Measurements from ENCODE around the gene FAM53A. TPM values are rescaled to one million over a fixed set of nuclear protein-coding genes. Genes with fewer than 3 reads are reported as not detected.
A peak's percentile ranks its signal among the peaks of the same experiment; 100 is the strongest.

FAM53A gene
- total and polyA plus RNA-seq, 4 donors, result 0.44 to 2.2 (median 0.97) TPM

GRCh38 chr4:1683261-1683735 is 815 bp downstream of the FAM53A start:
- peak overlapping the region in 1 of 2 donors; percentile 42 for H3K9ac ChIP-seq (ENCODE audit: low read depth in 1 of 2, low read length in 2 of 2)
- H3K27ac ChIP-seq (ENCODE audit: low read depth in 1 of 2, low read length in 2 of 2), result peak overlapping the region; percentile 14 to 61
- H3K9me3 ChIP-seq (ENCODE audit: control insufficient read depth in 4 of 4, low read length in 3 of 4), result no peaks in the 10 kb centered on the region
- H3K4me1 ChIP-seq (ENCODE audit: control insufficient read depth in 4 of 4, insufficient read depth in 4 of 4, low read length in 3 of 4), result peaks cover 2 to 20% (median 10%) of the 10 kb centered on the region in 4 donors
- peak overlapping the region in 2 of 3 donors; percentile 63 to 88 for H3K4me3 ChIP-seq (ENCODE audit: low read depth in 1 of 3, low read length in 3 of 3)
- DNase-seq (ENCODE audit: low spot score), result no peak
- no peak for TF ChIP-seq RXRA (IDR thresholded peaks at IDR 0.05)
- TF ChIP-seq GABPA (IDR thresholded peaks at IDR 0.05 in 1 of 2, conservative IDR thresholded peaks at IDR 0.05 in 1 of 2), result no peak
- no peak for TF ChIP-seq EGR1 (IDR thresholded peaks at IDR 0.05; ENCODE audit: low read depth in 2 of 2)
- no peak for TF ChIP-seq FOXA2 (IDR thresholded peaks at IDR 0.05)
- TF ChIP-seq TAF1 (conservative IDR thresholded peaks at IDR 0.05), result no peak
- TF ChIP-seq, protein P1, sequence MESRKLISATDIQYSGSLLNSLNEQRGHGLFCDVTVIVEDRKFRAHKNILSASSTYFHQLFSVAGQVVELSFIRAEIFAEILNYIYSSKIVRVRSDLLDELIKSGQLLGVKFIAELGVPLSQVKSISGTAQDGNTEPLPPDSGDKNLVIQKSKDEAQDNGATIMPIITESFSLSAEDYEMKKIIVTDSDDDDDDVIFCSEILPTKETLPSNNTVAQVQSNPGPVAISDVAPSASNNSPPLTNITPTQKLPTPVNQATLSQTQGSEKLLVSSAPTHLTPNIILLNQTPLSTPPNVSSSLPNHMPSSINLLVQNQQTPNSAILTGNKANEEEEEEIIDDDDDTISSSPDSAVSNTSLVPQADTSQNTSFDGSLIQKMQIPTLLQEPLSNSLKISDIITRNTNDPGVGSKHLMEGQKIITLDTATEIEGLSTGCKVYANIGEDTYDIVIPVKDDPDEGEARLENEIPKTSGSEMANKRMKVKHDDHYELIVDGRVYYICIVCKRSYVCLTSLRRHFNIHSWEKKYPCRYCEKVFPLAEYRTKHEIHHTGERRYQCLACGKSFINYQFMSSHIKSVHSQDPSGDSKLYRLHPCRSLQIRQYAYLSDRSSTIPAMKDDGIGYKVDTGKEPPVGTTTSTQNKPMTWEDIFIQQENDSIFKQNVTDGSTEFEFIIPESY (IDR thresholded peaks at IDR 0.05), result no peak
- no peak for TF ChIP-seq FOXA1 (IDR thresholded peaks at IDR 0.05)
- TF ChIP-seq SP1 (IDR thresholded peaks at IDR 0.05), result no peak
- H3K36me3 ChIP-seq (ENCODE audit: control insufficient read depth in 4 of 4, insufficient read depth in 3 of 4, low read depth in 1 of 4, low read length in 3 of 4), result no peaks in the 10 kb centered on the region
- H3K27me3 ChIP-seq (ENCODE audit: control insufficient read depth in 4 of 4, insufficient read depth in 4 of 4, low read length in 3 of 4), result no peaks in the 10 kb centered on the region
- 23% methylated on average over 13 of the region's 13 CpGs for WGBS

DNA sequence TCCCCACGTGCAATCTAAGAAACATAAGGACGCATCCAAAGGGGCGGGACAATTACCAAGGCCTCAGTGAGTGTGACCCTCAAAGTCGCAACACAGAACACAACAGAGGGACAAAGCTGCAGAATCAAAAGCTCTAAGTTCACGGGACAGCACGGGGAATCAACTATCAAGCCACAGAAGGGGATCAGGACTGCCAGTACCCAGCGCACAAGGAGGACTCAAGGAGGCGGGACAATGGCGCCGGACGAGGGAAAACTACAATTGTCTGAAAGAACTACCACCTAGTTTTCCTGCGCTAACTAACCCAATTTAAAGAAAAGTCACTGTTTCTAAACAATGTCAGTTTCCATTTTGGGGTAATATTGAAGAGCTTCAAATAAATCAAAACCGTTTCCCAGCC is 1.3 kb downstream of the FAM53A start:
- TF ChIP-seq, protein P2, sequence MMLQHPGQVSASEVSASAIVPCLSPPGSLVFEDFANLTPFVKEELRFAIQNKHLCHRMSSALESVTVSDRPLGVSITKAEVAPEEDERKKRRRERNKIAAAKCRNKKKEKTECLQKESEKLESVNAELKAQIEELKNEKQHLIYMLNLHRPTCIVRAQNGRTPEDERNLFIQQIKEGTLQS (IDR thresholded peaks at IDR 0.05), result no peak
- no peak for TF ChIP-seq HNF4A (conservative IDR thresholded peaks at IDR 0.05)
- TF ChIP-seq FOXA2 (IDR thresholded peaks at IDR 0.05), result no peak
- TF ChIP-seq, protein P1 (IDR thresholded peaks at IDR 0.05), result no peak
- TF ChIP-seq SP1 (IDR thresholded peaks at IDR 0.05), result no peak
- no peak for TF ChIP-seq GABPA (IDR thresholded peaks at IDR 0.05 in 1 of 2, conservative IDR thresholded peaks at IDR 0.05 in 1 of 2)
- TF ChIP-seq, protein P3, sequence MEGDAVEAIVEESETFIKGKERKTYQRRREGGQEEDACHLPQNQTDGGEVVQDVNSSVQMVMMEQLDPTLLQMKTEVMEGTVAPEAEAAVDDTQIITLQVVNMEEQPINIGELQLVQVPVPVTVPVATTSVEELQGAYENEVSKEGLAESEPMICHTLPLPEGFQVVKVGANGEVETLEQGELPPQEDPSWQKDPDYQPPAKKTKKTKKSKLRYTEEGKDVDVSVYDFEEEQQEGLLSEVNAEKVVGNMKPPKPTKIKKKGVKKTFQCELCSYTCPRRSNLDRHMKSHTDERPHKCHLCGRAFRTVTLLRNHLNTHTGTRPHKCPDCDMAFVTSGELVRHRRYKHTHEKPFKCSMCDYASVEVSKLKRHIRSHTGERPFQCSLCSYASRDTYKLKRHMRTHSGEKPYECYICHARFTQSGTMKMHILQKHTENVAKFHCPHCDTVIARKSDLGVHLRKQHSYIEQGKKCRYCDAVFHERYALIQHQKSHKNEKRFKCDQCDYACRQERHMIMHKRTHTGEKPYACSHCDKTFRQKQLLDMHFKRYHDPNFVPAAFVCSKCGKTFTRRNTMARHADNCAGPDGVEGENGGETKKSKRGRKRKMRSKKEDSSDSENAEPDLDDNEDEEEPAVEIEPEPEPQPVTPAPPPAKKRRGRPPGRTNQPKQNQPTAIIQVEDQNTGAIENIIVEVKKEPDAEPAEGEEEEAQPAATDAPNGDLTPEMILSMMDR (IDR thresholded peaks at IDR 0.05; ENCODE audit: low read depth, low read length, missing input control), result no peak
- TF ChIP-seq, protein P4, sequence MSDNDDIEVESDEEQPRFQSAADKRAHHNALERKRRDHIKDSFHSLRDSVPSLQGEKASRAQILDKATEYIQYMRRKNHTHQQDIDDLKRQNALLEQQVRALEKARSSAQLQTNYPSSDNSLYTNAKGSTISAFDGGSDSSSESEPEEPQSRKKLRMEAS (IDR thresholded peaks at IDR 0.05), result no peak
- TF ChIP-seq JUND (IDR thresholded peaks at IDR 0.05), result no peak
- no peak for TF ChIP-seq TAF1 (conservative IDR thresholded peaks at IDR 0.05)
- no peak for TF ChIP-seq HNF4G (IDR thresholded peaks at IDR 0.05)
- TF ChIP-seq REST (IDR thresholded peaks at IDR 0.05), result no peak
- no peak for TF ChIP-seq EGR1 (IDR thresholded peaks at IDR 0.05; ENCODE audit: low read depth in 2 of 2)
- TF ChIP-seq RXRA (IDR thresholded peaks at IDR 0.05), result no peak
- TF ChIP-seq NR2F2 (IDR thresholded peaks at IDR 0.05), result no peak
- no peak for TF ChIP-seq YY1 (IDR thresholded peaks at IDR 0.05)
- no peak for TF ChIP-seq RAD21 (IDR thresholded peaks at IDR 0.05)
- 93% methylated on average over 13 of the region's 13 CpGs for WGBS
- no peak for DNase-seq (ENCODE audit: low spot score)
- no peaks in the 10 kb centered on the region for H3K27me3 ChIP-seq (ENCODE audit: control insufficient read depth in 4 of 4, insufficient read depth in 4 of 4, low read length in 3 of 4)
- H3K4me1 ChIP-seq (ENCODE audit: control insufficient read depth in 4 of 4, insufficient read depth in 4 of 4, low read length in 3 of 4), result peaks cover 2 to 20% (median 10%) of the 10 kb centered on the region in 4 donors
- no peak overlapping the region for H3K9ac ChIP-seq (ENCODE audit: low read depth in 1 of 2, low read length in 2 of 2)
- no peak overlapping the region for H3K27ac ChIP-seq (ENCODE audit: low read depth in 1 of 2, low read length in 2 of 2)
- H3K4me3 ChIP-seq (ENCODE audit: low read depth in 1 of 3, low read length in 3 of 3), result peak overlapping the region in 1 of 3 donors; percentile 88
- H3K36me3 ChIP-seq (ENCODE audit: control insufficient read depth in 4 of 4, insufficient read depth in 3 of 4, low read depth in 1 of 4, low read length in 3 of 4), result no peaks in the 10 kb centered on the region
- no peaks in the 10 kb centered on the region for H3K9me3 ChIP-seq (ENCODE audit: control insufficient read depth in 4 of 4, low read length in 3 of 4)
